Activated naive CD4-positive, alpha-beta T cell treated with anti-CD3 and anti-CD28 coated beads, Interleukin-2, amount 50 U/mL, for 72 hours (primary cell): ENCODE data around the gene GALNT13. TPM values are rescaled to one million over a fixed set of nuclear protein-coding genes. Genes with fewer than 3 reads are reported as not detected.

Experiments used
- ATAC-seq, 2 donors: fragments of 150-1000 bp; cut with Tn5 transposase; 2 replicates each; pipeline ENCODE4 v1.10.0; 2021; ENCODE audit warnings: mild to moderate bottlenecking in 2 of 2, moderate library complexity in 2 of 2
- DNase-seq, 2 donors: peaks; one replicate each; pipeline ENCODE4 v3.0.0; 2021 to 2022; ENCODE audit warnings: low spot score in 2 of 2
- H3K27ac Mint-ChIP-seq, 2 donors: one replicate each; pipeline ENCODE4 v1.8.0; 2022; ENCODE audit warnings: mild to moderate bottlenecking in 2 of 2, mixed read lengths in 2 of 2
- H3K36me3 Mint-ChIP-seq, 2 donors: one replicate each; pipeline ENCODE4 v1.8.0; 2022; ENCODE audit warnings: mixed read lengths in 2 of 2
- H3K9me3 Mint-ChIP-seq, 2 donors: one replicate each; pipeline ENCODE4 v1.8.0; 2022; ENCODE audit warnings: mixed read lengths in 2 of 2
- total RNA-seq, 2 donors: library from RNA; stranded (reverse); gene quantifications; one replicate each; pipeline ENCODE4 v1.2.3, GENCODE V29; 2022

Gene GALNT13
- total RNA-seq, 2 donors from 2014 or later = 0.14 TPM; not detected in 1

- Mint-ChIP-seq H3K9me3 (peaks cover 3 to 4% of the 10 kb centered on the region in 2 donors), H3K36me3 (no peaks in the 10 kb centered on the region), H3K27ac (no peak overlapping the region)
- ATAC-seq = no peak
- DNase-seq = no peak
Measured at GRCh38 chr2:154223726-154224125, 352.0 kb downstream of the GALNT13 start.

GRCh38 chr2:154226931-154227330 lies 355.2 kb downstream of the GALNT13 start:
- H3K36me3 Mint-ChIP-seq = no peaks in the 10 kb centered on the region
- DNase-seq (no peak), ATAC-seq (no peak)
- no peak overlapping the region for H3K27ac Mint-ChIP-seq
- peaks cover 3% of the 10 kb centered on the region in 2 donors for H3K9me3 Mint-ChIP-seq

GRCh38 chr2:154228566-154229280 lies 357.0 kb downstream of the GALNT13 start:
- DNase-seq (no peak), ATAC-seq (no peak)
- Mint-ChIP-seq H3K36me3 (no peaks in the 10 kb centered on the region), H3K27ac (peak overlapping the region in 1 of 2 donors; percentile 34), H3K9me3 (peaks cover 3% of the 10 kb centered on the region in 2 donors)

- no peak for ATAC-seq
- Mint-ChIP-seq H3K36me3 (no peaks in the 10 kb centered on the region), H3K27ac (no peak overlapping the region), H3K9me3 (peaks cover 0 to 3% of the 10 kb centered on the region in 2 donors)
- no peak for DNase-seq
Measured at GRCh38 chr2:154229966-154230365, 358.2 kb downstream of the GALNT13 start.

- no peak for DNase-seq
- no peak for ATAC-seq
- peaks cover 0 to 3% of the 10 kb centered on the region in 2 donors for H3K9me3 Mint-ChIP-seq
- H3K27ac Mint-ChIP-seq = no peak overlapping the region
- no peaks in the 10 kb centered on the region for H3K36me3 Mint-ChIP-seq
Measured at GRCh38 chr2:154231021-154231420, 359.3 kb downstream of the GALNT13 start.

- no peaks in the 10 kb centered on the region for H3K36me3 Mint-ChIP-seq
- H3K9me3 Mint-ChIP-seq = peaks cover 0 to 3% of the 10 kb centered on the region in 2 donors
- no peak overlapping the region for H3K27ac Mint-ChIP-seq
- DNase-seq (no peak), ATAC-seq (no peak)
Measured at GRCh38 chr2:154233231-154233630, 361.5 kb downstream of the GALNT13 start.

GRCh38 chr2:154238252-154238651 lies 366.5 kb downstream of the GALNT13 start:
- Mint-ChIP-seq H3K36me3 (no peaks in the 10 kb centered on the region), H3K9me3 (no peaks in the 10 kb centered on the region), H3K27ac (no peak overlapping the region)
- ATAC-seq (no peak), DNase-seq (no peak)

- no peaks in the 10 kb centered on the region for H3K36me3 Mint-ChIP-seq
- no peaks in the 10 kb centered on the region for H3K9me3 Mint-ChIP-seq
- DNase-seq (no peak), ATAC-seq (no peak)
- H3K27ac Mint-ChIP-seq = no peak overlapping the region
Measured at GRCh38 chr2:154240316-154240715, 368.6 kb downstream of the GALNT13 start.

- no peak for ATAC-seq
- Mint-ChIP-seq H3K9me3 (no peaks in the 10 kb centered on the region), H3K27ac (no peak overlapping the region), H3K36me3 (no peaks in the 10 kb centered on the region)
- no peak for DNase-seq
Measured at GRCh38 chr2:154240921-154241379, 369.2 kb downstream of the GALNT13 start.

- no peaks in the 10 kb centered on the region for H3K36me3 Mint-ChIP-seq
- H3K27ac Mint-ChIP-seq = no peak overlapping the region
- no peaks in the 10 kb centered on the region for H3K9me3 Mint-ChIP-seq
- no peak for DNase-seq
- no peak for ATAC-seq
Measured at GRCh38 chr2:154242687-154243086, 371.0 kb downstream of the GALNT13 start.

- no peak for ATAC-seq
- Mint-ChIP-seq H3K27ac (no peak overlapping the region), H3K9me3 (no peaks in the 10 kb centered on the region), H3K36me3 (no peaks in the 10 kb centered on the region)
- DNase-seq = no peak
Measured at GRCh38 chr2:154243685-154244084, 372.0 kb downstream of the GALNT13 start.

- H3K9me3 Mint-ChIP-seq = no peaks in the 10 kb centered on the region
- no peaks in the 10 kb centered on the region for H3K36me3 Mint-ChIP-seq
- ATAC-seq (no peak), DNase-seq (no peak)
- no peak overlapping the region for H3K27ac Mint-ChIP-seq
Measured at GRCh38 chr2:154244932-154245331, 373.2 kb downstream of the GALNT13 start.

GRCh38 chr2:154247503-154247902 lies 375.8 kb downstream of the GALNT13 start:
- Mint-ChIP-seq H3K36me3 (no peaks in the 10 kb centered on the region), H3K27ac (no peak overlapping the region), H3K9me3 (no peaks in the 10 kb centered on the region)
- no peak for ATAC-seq
- no peak for DNase-seq

GRCh38 chr2:154256136-154256535 lies 384.4 kb downstream of the GALNT13 start:
- ATAC-seq (no peak), DNase-seq (no peak)
- peaks cover 5 to 11% of the 10 kb centered on the region in 2 donors for H3K9me3 Mint-ChIP-seq
- no peak overlapping the region for H3K27ac Mint-ChIP-seq
- H3K36me3 Mint-ChIP-seq = no peaks in the 10 kb centered on the region

- ATAC-seq (no peak), DNase-seq (no peak)
- H3K9me3 Mint-ChIP-seq = peaks cover 5 to 8% of the 10 kb centered on the region in 2 donors
- H3K36me3 Mint-ChIP-seq = no peaks in the 10 kb centered on the region
- no peak overlapping the region for H3K27ac Mint-ChIP-seq
Measured at GRCh38 chr2:154259030-154259429, 387.3 kb downstream of the GALNT13 start.

GRCh38 chr2:154261473-154262027 lies 389.8 kb downstream of the GALNT13 start:
- H3K27ac Mint-ChIP-seq = no peak overlapping the region
- DNase-seq (no peak), ATAC-seq (no peak)
- no peaks in the 10 kb centered on the region for H3K36me3 Mint-ChIP-seq
- no peaks in the 10 kb centered on the region for H3K9me3 Mint-ChIP-seq

GRCh38 chr2:154263206-154263605 lies 391.5 kb downstream of the GALNT13 start:
- H3K27ac Mint-ChIP-seq = no peak overlapping the region
- ATAC-seq (no peak), DNase-seq (no peak)
- no peaks in the 10 kb centered on the region for H3K36me3 Mint-ChIP-seq
- H3K9me3 Mint-ChIP-seq = no peaks in the 10 kb centered on the region

GRCh38 chr2:154264024-154264423 lies 392.3 kb downstream of the GALNT13 start:
- Mint-ChIP-seq H3K27ac (no peak overlapping the region), H3K36me3 (no peaks in the 10 kb centered on the region), H3K9me3 (no peaks in the 10 kb centered on the region)
- ATAC-seq (no peak), DNase-seq (no peak)
